Hematopoietic multipotent progenitor cell treated with erythropoietin and hydrocortisone succinate and interleukin-3 and kit ligand, for 8 days (in vitro differentiated cells): Measurements from ENCODE around the gene RGS9.
"Not testable (repeated sequence)": the region's sequence is repeated elsewhere in the genome, so short reads cannot be mapped to it uniquely, and the experiment has no call there.

Experiments
- DNase-seq: peaks from one replicate; pipeline ENCODE4 v3.0.0-alpha.2; 2015

The RGS9 gene

GRCh38 chr17:65158041-65158440, 20.9 kb downstream of the RGS9 start:
- DNase-seq, result no peak

- DNase-seq, result no peak
These were observed 21.5 kb downstream of the RGS9 start for GRCh38 chr17:65158622-65159021.

GRCh38 chr17:65160516-65160915, 23.3 kb downstream of the RGS9 start:
- DNase-seq, result no peak

GRCh38 chr17:65163990-65164495, 26.9 kb downstream of the RGS9 start:
- DNase-seq, result peak; percentile 81

- no peak for DNase-seq
These were observed 29.6 kb downstream of the RGS9 start for GRCh38 chr17:65166787-65167186.

- DNase-seq, result no peak
These were observed 30.4 kb downstream of the RGS9 start for GRCh38 chr17:65167566-65167965.

- no peak for DNase-seq
These were observed 32.5 kb downstream of the RGS9 start for GRCh38 chr17:65169691-65170090.

GRCh38 chr17:65170839-65171238, 33.7 kb downstream of the RGS9 start:
- no peak for DNase-seq

GRCh38 chr17:65171752-65172151, 34.6 kb downstream of the RGS9 start:
- DNase-seq, result peak; percentile 73

- DNase-seq, result no peak
These were observed 35.4 kb downstream of the RGS9 start for GRCh38 chr17:65172496-65173136.

GRCh38 chr17:65173284-65173793, 36.2 kb downstream of the RGS9 start:
- DNase-seq, result peak; percentile 99

- peak; percentile 90 for DNase-seq
These were observed 37.0 kb downstream of the RGS9 start for GRCh38 chr17:65173976-65174683.

GRCh38 chr17:65174974-65175373, 37.8 kb downstream of the RGS9 start:
- no peak for DNase-seq

GRCh38 chr17:65175952-65176351, 38.8 kb downstream of the RGS9 start:
- no peak for DNase-seq

- DNase-seq, result no peak
These were observed 39.7 kb downstream of the RGS9 start for GRCh38 chr17:65176646-65177409.

GRCh38 chr17:65177901-65178300, 40.7 kb downstream of the RGS9 start:
- no peak for DNase-seq

GRCh38 chr17:65180276-65180675, 43.1 kb downstream of the RGS9 start:
- not testable (repeated sequence) for DNase-seq

GRCh38 chr17:65180752-65181236, 43.6 kb downstream of the RGS9 start:
- not testable (repeated sequence) for DNase-seq

GRCh38 chr17:65181237-65182061, 44.3 kb downstream of the RGS9 start:
- no peak for DNase-seq

GRCh38 chr17:65182233-65182632, 45.1 kb downstream of the RGS9 start:
- no peak for DNase-seq

GRCh38 chr17:65183736-65184135, 46.6 kb downstream of the RGS9 start:
- no peak for DNase-seq

- no peak for DNase-seq
These were observed 47.2 kb downstream of the RGS9 start for GRCh38 chr17:65184235-65184959.
